SK-N-SH treated with all-trans-retinoic acid at 6 μM for 48 hours (cell line): ENCODE measurements around the gene NOX5.

Source experiments
- ATAC-seq: fragments of 200-7000 bp; cut with Tn5 transposase; 3 replicates; pipeline ENCODE4 v1.9.1; 2020; ENCODE audit warnings: mild to moderate bottlenecking, moderate library complexity
- ARNTL ChIP-seq: fragments of 450-650 bp; formaldehyde crosslinking; IDR thresholded peaks from 2 replicates; pipeline ENCODE4 v1.5.0; 2020; ENCODE audit warnings: low read depth, mild to moderate bottlenecking, moderate library complexity, borderline replicate concordance
- BACH2 ChIP-seq: fragments of 250-450 bp; sonication (Bioruptor Pico); IDR thresholded peaks from 2 replicates; pipeline ENCODE4 v1.9.0; 2021; ENCODE audit warnings: mild to moderate bottlenecking, borderline replicate concordance
- CSDC2 ChIP-seq: fragments of 250-450 bp; sonication (Bioruptor Pico); IDR thresholded peaks from 2 replicates; pipeline ENCODE4 v1.5.0; 2020; ENCODE audit warnings: mild to moderate bottlenecking, moderate library complexity
- ESRRG ChIP-seq: fragments of 250-450 bp; sonication (Bioruptor Pico); IDR thresholded peaks from 2 replicates; pipeline ENCODE4 v1.6.1; 2021; ENCODE audit warnings: mild to moderate bottlenecking
- GLIS3 ChIP-seq: fragments of 250-450 bp; sonication (Bioruptor Pico); IDR thresholded peaks from 2 replicates; pipeline ENCODE4 v1.5.0; 2020; ENCODE audit warnings: mild to moderate bottlenecking, moderate library complexity
- ISL1 ChIP-seq: fragments of 250-450 bp; sonication (Bioruptor Pico); IDR thresholded peaks from 2 replicates; pipeline ENCODE4 v2.1.2; 2022; ENCODE audit warnings: mild to moderate bottlenecking, moderate library complexity
- OSR1 ChIP-seq: fragments of 250-450 bp; sonication (Bioruptor Pico); IDR thresholded peaks from 2 replicates; pipeline ENCODE4 v1.8.0; 2022; ENCODE audit warnings: moderate library complexity, mild to moderate bottlenecking, inconsistent platforms
- PPARA ChIP-seq: fragments of 250-450 bp; sonication (Bioruptor Pico); IDR thresholded peaks from 2 replicates; pipeline ENCODE4 v1.5.0; 2020; ENCODE audit warnings: mild to moderate bottlenecking, borderline replicate concordance
- RARB ChIP-seq: fragments of 250-450 bp; sonication (Bioruptor Pico); IDR thresholded peaks from 2 replicates; pipeline ENCODE4 v1.8.0; 2021; ENCODE audit warnings: mild to moderate bottlenecking, moderate library complexity
- SNAI2 ChIP-seq: fragments of 250-450 bp; sonication (Bioruptor Pico); IDR thresholded peaks from 2 replicates; pipeline ENCODE4 v1.5.0; 2020; ENCODE audit warnings: mild to moderate bottlenecking, moderate library complexity
- TCF4 ChIP-seq: fragments of 250-450 bp; sonication (Bioruptor Pico); IDR thresholded peaks from 2 replicates; pipeline ENCODE4 v1.8.0; 2021; ENCODE audit warnings: mild to moderate bottlenecking, moderate library complexity, borderline replicate concordance
- TOX ChIP-seq: fragments of 250-450 bp; sonication (Bioruptor Pico); IDR thresholded peaks from 2 replicates; pipeline ENCODE4 v1.8.0; 2021; ENCODE audit warnings: mild to moderate bottlenecking, moderate library complexity, borderline replicate concordance
- ZC3H10 ChIP-seq: fragments of 250-450 bp; sonication (Bioruptor Pico); IDR thresholded peaks from 2 replicates; pipeline ENCODE4 v1.5.1; 2021; ENCODE audit warnings: mild to moderate bottlenecking, moderate library complexity
- ZFP3 ChIP-seq: fragments of 250-450 bp; sonication (Bioruptor Pico); IDR thresholded peaks from 2 replicates; pipeline ENCODE4 v1.5.0; 2020; ENCODE audit warnings: mild to moderate bottlenecking, moderate library complexity
- ZFP30 ChIP-seq: fragments of 450-650 bp; formaldehyde crosslinking; IDR thresholded peaks from 2 replicates; pipeline ENCODE4 v1.5.0; 2022; ENCODE audit warnings: mild to moderate bottlenecking, moderate library complexity
- ZNF565 ChIP-seq: fragments of 450-650 bp; formaldehyde crosslinking; conservative IDR thresholded peaks from 2 replicates; pipeline ENCODE4 v1.5.0; 2020; ENCODE audit warnings: low read depth, mild to moderate bottlenecking, moderate library complexity
- ZNF8 ChIP-seq: fragments of 450-650 bp; formaldehyde crosslinking; IDR thresholded peaks from 2 replicates; pipeline ENCODE4 v1.5.0; 2020; ENCODE audit warnings: mild to moderate bottlenecking, moderate library complexity
- TF ChIP-seq, protein P1 (sequence below): fragments of 250-450 bp; sonication (Bioruptor Pico); IDR thresholded peaks from 2 replicates; pipeline ENCODE4 v1.8.0; 2021; ENCODE audit warnings: low read depth, mild to moderate bottlenecking, moderate library complexity, borderline replicate concordance
- TF ChIP-seq, protein P2 (sequence below): fragments of 250-450 bp; sonication (Bioruptor Pico); IDR thresholded peaks from 2 replicates; pipeline ENCODE4 v1.8.0; 2020; ENCODE audit warnings: mild to moderate bottlenecking, moderate library complexity, borderline replicate concordance
- TF ChIP-seq, protein P3 (sequence below): fragments of 250-450 bp; sonication (Bioruptor Pico); IDR thresholded peaks from 2 replicates; pipeline ENCODE4 v1.5.1; 2020; ENCODE audit warnings: low read depth, mild to moderate bottlenecking, moderate library complexity
- TF ChIP-seq, protein P4 (sequence below): fragments of 250-450 bp; sonication (Bioruptor Pico); IDR thresholded peaks from 2 replicates; pipeline ENCODE4 v1.5.1; 2021; ENCODE audit warnings: mild to moderate bottlenecking, moderate library complexity

Gene NOX5

DNA sequence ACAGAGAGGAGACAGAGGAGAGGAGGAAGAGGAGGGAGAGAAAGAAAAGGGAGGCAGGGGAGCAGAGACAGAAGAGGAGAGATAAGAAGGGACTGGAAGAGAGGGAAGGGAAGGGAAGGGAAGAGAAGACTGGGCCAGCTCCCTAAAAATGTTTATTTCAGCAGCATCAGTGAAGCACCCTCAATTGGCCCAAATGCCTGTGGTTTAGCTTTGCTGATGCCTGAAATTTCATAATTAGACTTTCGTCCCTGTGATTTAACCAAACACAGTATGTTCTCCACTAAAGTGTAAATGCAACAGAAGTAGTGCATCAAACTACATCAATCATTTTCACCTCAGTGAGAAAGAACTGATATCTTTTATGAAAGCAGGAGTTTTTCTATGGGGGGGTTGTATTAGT is 55.9 kb downstream of the NOX5 start:
- no peak for TF ChIP-seq CSDC2 (CRISPR knock-in tag)
- no peak for TF ChIP-seq ARNTL
- no peak for ATAC-seq

DNA sequence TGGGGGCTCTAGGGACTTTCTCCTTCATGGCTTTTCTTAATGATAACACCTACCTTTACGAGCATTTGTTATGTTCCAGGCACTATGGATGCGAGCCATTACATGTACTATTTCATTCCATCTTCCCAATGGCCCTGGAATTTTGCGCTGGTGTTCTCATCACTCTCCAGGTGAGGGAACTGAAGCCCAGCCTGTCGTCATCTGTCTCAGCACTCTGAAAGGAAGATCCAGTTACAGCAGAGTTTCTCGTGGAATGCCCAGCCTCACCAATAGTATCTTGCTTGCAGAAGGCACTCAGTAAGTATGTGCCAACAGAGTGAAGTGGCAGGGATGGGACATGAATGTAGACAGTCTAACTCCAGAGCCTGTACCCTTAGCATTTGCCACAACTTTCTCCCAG is 56.8 kb downstream of the NOX5 start:
- TF ChIP-seq CSDC2 (CRISPR knock-in tag) (no peak), TCF4 (CRISPR knock-in tag) (no peak), ZFP30 (CRISPR knock-in tag) (no peak), ESRRG (CRISPR knock-in tag) (no peak), ZNF565 (CRISPR knock-in tag) (no peak), SNAI2 (CRISPR knock-in tag) (no peak), ZC3H10 (CRISPR knock-in tag) (no peak), RARB (no peak), GLIS3 (CRISPR knock-in tag) (no peak), ZFP3 (CRISPR knock-in tag) (no peak), OSR1 (no peak), ZNF8 (CRISPR knock-in tag) (no peak), ARNTL (no peak), TOX (CRISPR knock-in tag) (no peak), BACH2 (CRISPR knock-in tag) (no peak), PPARA (CRISPR knock-in tag) (no peak), ISL1 (CRISPR knock-in tag) (no peak)
- TF ChIP-seq, protein P1, sequence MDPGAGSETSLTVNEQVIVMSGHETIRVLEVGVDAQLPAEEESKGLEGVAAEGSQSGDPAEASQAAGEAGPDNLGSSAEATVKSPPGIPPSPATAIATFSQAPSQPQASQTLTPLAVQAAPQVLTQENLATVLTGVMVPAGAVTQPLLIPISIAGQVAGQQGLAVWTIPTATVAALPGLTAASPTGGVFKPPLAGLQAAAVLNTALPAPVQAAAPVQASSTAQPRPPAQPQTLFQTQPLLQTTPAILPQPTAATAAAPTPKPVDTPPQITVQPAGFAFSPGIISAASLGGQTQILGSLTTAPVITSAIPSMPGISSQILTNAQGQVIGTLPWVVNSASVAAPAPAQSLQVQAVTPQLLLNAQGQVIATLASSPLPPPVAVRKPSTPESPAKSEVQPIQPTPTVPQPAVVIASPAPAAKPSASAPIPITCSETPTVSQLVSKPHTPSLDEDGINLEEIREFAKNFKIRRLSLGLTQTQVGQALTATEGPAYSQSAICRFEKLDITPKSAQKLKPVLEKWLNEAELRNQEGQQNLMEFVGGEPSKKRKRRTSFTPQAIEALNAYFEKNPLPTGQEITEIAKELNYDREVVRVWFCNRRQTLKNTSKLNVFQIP (CRISPR knock-in tag): no peak
- TF ChIP-seq, protein P2, sequence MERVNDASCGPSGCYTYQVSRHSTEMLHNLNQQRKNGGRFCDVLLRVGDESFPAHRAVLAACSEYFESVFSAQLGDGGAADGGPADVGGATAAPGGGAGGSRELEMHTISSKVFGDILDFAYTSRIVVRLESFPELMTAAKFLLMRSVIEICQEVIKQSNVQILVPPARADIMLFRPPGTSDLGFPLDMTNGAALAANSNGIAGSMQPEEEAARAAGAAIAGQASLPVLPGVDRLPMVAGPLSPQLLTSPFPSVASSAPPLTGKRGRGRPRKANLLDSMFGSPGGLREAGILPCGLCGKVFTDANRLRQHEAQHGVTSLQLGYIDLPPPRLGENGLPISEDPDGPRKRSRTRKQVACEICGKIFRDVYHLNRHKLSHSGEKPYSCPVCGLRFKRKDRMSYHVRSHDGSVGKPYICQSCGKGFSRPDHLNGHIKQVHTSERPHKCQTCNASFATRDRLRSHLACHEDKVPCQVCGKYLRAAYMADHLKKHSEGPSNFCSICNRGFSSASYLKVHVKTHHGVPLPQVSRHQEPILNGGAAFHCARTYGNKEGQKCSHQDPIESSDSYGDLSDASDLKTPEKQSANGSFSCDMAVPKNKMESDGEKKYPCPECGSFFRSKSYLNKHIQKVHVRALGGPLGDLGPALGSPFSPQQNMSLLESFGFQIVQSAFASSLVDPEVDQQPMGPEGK: no peak
- TF ChIP-seq, protein P3, sequence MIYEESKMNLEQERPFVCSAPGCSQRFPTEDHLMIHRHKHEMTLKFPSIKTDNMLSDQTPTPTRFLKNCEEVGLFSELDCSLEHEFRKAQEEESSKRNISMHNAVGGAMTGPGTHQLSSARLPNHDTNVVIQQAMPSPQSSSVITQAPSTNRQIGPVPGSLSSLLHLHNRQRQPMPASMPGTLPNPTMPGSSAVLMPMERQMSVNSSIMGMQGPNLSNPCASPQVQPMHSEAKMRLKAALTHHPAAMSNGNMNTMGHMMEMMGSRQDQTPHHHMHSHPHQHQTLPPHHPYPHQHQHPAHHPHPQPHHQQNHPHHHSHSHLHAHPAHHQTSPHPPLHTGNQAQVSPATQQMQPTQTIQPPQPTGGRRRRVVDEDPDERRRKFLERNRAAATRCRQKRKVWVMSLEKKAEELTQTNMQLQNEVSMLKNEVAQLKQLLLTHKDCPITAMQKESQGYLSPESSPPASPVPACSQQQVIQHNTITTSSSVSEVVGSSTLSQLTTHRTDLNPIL (CRISPR knock-in tag): no peak
- ATAC-seq: no peak

DNA sequence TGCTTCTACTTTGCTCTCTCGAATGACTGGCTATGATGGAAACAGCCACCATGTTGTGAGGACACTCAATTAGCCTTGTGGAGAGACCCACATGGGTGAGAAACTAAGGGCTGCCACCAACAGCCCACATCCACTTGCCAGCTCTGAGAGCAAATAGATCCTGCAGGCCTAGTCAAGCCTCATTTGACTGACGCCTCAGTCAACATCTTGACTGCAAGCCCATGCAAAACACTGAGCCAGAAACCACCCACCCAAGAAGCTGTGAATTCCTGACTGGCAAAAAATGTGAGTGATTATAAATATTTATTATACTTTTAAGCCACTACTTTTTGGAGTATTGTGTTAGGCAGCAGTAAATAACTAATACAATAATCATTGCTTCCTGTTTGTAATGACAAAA is 58.4 kb downstream of the NOX5 start:
- TF ChIP-seq, protein P4, sequence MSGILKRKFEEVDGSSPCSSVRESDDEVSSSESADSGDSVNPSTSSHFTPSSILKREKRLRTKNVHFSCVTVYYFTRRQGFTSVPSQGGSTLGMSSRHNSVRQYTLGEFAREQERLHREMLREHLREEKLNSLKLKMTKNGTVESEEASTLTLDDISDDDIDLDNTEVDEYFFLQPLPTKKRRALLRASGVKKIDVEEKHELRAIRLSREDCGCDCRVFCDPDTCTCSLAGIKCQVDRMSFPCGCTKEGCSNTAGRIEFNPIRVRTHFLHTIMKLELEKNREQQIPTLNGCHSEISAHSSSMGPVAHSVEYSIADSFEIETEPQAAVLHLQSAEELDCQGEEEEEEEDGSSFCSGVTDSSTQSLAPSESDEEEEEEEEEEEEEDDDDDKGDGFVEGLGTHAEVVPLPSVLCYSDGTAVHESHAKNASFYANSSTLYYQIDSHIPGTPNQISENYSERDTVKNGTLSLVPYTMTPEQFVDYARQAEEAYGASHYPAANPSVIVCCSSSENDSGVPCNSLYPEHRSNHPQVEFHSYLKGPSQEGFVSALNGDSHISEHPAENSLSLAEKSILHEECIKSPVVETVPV: no peak
- TF ChIP-seq BACH2 (CRISPR knock-in tag) (no peak), ZNF565 (CRISPR knock-in tag) (0 out of 2 replicates have a peak, but pooled peaks have one; percentile 64), SNAI2 (CRISPR knock-in tag) (no peak)
- no peak for ATAC-seq

DNA sequence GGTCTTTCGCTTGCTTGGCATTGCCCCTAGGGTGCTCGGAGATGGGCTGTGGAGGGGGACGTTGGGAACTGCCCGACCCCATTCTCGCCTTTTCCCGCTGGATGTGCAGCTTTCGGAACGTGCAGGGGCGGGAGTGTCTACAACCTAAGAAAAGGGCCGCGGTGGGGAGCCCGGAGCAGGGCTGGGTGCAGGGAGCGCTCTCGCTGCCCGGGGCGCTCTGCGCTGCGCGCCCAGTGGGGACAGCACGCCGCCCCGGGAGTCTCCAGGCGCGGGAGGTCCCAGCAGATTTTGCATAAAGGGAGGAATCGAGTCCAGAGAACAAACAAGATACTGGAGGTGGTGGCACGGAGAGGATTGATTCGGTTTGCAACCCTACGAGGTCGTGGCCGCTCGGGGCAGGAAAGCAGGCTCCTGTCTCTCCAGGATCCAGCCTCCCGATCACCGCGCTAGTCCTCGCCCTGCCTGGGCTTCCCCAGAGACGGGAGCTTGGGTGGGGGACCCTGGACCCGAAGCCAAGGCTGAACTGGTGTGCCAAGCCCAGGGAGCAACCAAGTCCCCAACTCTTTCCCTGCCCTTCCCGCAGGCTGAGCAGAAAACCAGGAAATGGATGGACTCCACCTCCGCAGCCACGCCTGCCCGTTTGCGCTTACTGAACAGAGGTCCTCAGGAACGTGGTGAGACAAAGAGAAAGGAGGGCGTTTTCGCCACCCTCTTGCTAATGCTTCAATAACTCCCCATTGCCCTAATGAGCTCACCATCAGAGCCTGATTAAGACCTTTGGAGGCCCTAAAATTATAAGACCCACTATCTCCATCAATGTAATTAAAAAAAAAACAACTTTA is 59.7 kb downstream of the NOX5 start:
- no peak for TF ChIP-seq ZNF565 (CRISPR knock-in tag)
- no peak for TF ChIP-seq ARNTL
- TF ChIP-seq OSR1: no peak
- ATAC-seq: peak; percentile 96

DNA sequence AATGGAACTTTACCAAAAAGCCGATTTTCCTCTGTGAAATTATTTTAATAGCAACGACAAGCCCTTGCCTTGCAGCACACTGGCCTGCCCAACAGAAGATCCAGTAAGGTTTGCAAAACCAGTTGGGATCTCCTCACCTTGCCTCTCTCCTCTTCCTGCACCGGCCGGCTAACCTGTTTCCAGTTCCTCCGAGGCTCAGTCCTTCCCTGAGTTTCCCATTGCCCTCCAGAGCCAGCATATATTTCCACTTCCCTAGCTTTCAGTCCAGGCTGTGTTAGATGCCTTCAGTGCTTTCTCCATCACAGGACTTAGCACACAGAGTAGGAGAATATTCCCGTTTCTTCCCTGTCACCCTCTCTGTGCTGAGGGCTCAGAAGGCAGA is 60.3 kb downstream of the NOX5 start:
- TF ChIP-seq ZFP30 (CRISPR knock-in tag): no peak
- no peak for TF ChIP-seq PPARA (CRISPR knock-in tag)
- TF ChIP-seq GLIS3 (CRISPR knock-in tag): no peak
- TF ChIP-seq SNAI2 (CRISPR knock-in tag): no peak
- no peak for TF ChIP-seq ARNTL
- peak; percentile 77 for ATAC-seq
